Breast epithelium (tissue), 3 donors: Measurements from ENCODE around the gene PLD1. TPM values are rescaled to one million over a fixed set of nuclear protein-coding genes. Genes with fewer than 3 reads are reported as not detected.

Source experiments
- total RNA-seq, 3 donors: library from RNA; depleted of rRNA; stranded (reverse); fragments of >200 nt; gene quantifications; one replicate each; pipeline ENCODE4 v1.1.0, GENCODE V29; 2016

PLD1 gene
- total RNA-seq, 3 donors from 2014 or later = 21.1 to 36.9 (median 24.9) TPM

Other genes starting within 250 kb of the PLD1 start
- gene TMEM212, start 32.9 kb upstream of the PLD1 start, total RNA-seq = 1 to 10 TPM in 1 of 3 donors, not detected in 2; 1.3 TPM
- gene FNDC3B, start 229.1 kb upstream of the PLD1 start, total RNA-seq = 100 to 1,000 TPM; 131 to 172 (median 149) TPM